DND-41 (cell line): ENCODE measurements around the gene PCDHGB2.
"Not testable (repeated sequence)": the region's sequence is repeated elsewhere in the genome, so short reads cannot be mapped to it uniquely, and the experiment has no call there.

Source experiments
- ATAC-seq: fragments of 200-7000 bp; cut with Tn5 transposase; 3 replicates; pipeline ENCODE4 v1.9.1; 2021; ENCODE audit warnings: low read depth; ENCODE audit not compliant: insufficient read depth
- DNase-seq: peaks from one replicate; pipeline ENCODE4 v3.0.0-alpha.2; 2020
- H2AFZ ChIP-seq: 2 replicates; pipeline ENCODE4 v1.6.0; 2012; ENCODE audit warnings: low read depth, low read length
- H3K27ac ChIP-seq: 2 replicates; pipeline ENCODE4 v1.5.1; 2012; ENCODE audit warnings: low read length, inconsistent platforms
- H3K27me3 ChIP-seq: fragments of 200-600 bp; sonication (generic); 2 replicates; pipeline ENCODE4 v1.6.0; 2012; ENCODE audit warnings: low read length, mild to moderate bottlenecking, inconsistent platforms; ENCODE audit not compliant: insufficient read depth, poor library complexity
- H3K36me3 ChIP-seq: 2 replicates; pipeline ENCODE4 v1.5.1; 2012; ENCODE audit warnings: low read length, inconsistent platforms; ENCODE audit not compliant: insufficient read depth
- H3K4me1 ChIP-seq: 2 replicates; pipeline ENCODE4 v1.5.1; 2012; ENCODE audit warnings: mild to moderate bottlenecking, low read length; ENCODE audit not compliant: insufficient read depth
- H3K4me2 ChIP-seq: 2 replicates; pipeline ENCODE4 v1.6.0; 2012; ENCODE audit warnings: mild to moderate bottlenecking, moderate library complexity, low read length, inconsistent platforms; ENCODE audit not compliant: insufficient read depth
- H3K4me3 ChIP-seq, 2 experiments: fragments of 200-600 bp in 1 of 2; shearing (Covaris generic) in 1 of 2; 2 replicates each; pipeline ENCODE4 v1.5.1; 2012 to 2016; ENCODE audit warnings: inconsistent platforms in 2 of 2, low read length in 2 of 2, mild to moderate bottlenecking in 2 of 2, low read depth in 1 of 2, moderate library complexity in 1 of 2
- H3K79me2 ChIP-seq: 2 replicates; pipeline ENCODE4 v1.6.0; 2012; ENCODE audit warnings: low read length, inconsistent platforms; ENCODE audit not compliant: insufficient read depth
- H3K9ac ChIP-seq: 2 replicates; pipeline ENCODE4 v1.6.0; 2012; ENCODE audit warnings: low read depth, mild to moderate bottlenecking, inconsistent platforms, low read length, moderate library complexity
- H3K9me3 ChIP-seq: 2 replicates; pipeline ENCODE4 v1.5.1; 2012; ENCODE audit warnings: low read length, moderate library complexity, mild to moderate bottlenecking, inconsistent platforms; ENCODE audit not compliant: insufficient read depth, severe bottlenecking
- H4K20me1 ChIP-seq: 2 replicates; pipeline ENCODE4 v1.6.0; 2012; ENCODE audit warnings: low read length; ENCODE audit not compliant: insufficient read depth
- CTCF ChIP-seq: IDR thresholded peaks from 2 replicates; pipeline ENCODE4 v1.5.1; 2012; ENCODE audit warnings: borderline replicate concordance, low read length, moderate library complexity, mild to moderate bottlenecking; ENCODE audit not compliant: poor library complexity, severe bottlenecking; ENCODE audit errors: extremely low read depth
- EZH2 ChIP-seq: IDR thresholded peaks from 3 replicates; pipeline ENCODE4 v1.6.1; 2012; ENCODE audit warnings: borderline replicate concordance, low read depth, mild to moderate bottlenecking, moderate library complexity, low read length, inconsistent platforms; ENCODE audit not compliant: severe bottlenecking

The PCDHGB2 gene

GRCh38 chr5:141384471-141385267 lies 24.9 kb downstream of the PCDHGB2 start:
- Histone ChIP-seq H3K9me3 (no peaks in the 10 kb centered on the region), H3K79me2 (no peaks in the 10 kb centered on the region), H4K20me1 (no peaks in the 10 kb centered on the region), H3K4me1 (no peaks in the 10 kb centered on the region), H2AFZ (no peak overlapping the region), H3K4me3 (no peak overlapping the region), H3K9ac (no peak overlapping the region), H3K36me3 (no peaks in the 10 kb centered on the region), H3K4me2 (no peak overlapping the region), H3K27me3 (no peaks in the 10 kb centered on the region), H3K27ac (no peak overlapping the region)
- ATAC-seq (no peak), DNase-seq (no peak)
- TF ChIP-seq EZH2: no peak
- TF ChIP-seq CTCF: no peak

GRCh38 chr5:141387557-141388311 lies 27.9 kb downstream of the PCDHGB2 start, which contains the start of gene PCDHGB4:
Gene PCDHGB4, plus strand, starts transcription at chr5:141387698. Its CDS starts 187 bp downstream, at chr5:141387885.
- H3K4me2 ChIP-seq, H2AFZ ChIP-seq, H3K36me3 ChIP-seq, H3K27me3 ChIP-seq, H3K79me2 ChIP-seq, H4K20me1 ChIP-seq, H3K4me1 ChIP-seq, H3K27ac ChIP-seq, H3K9me3 ChIP-seq, H3K9ac ChIP-seq, ATAC-seq, DNase-seq, H3K4me3 ChIP-seq: not testable (repeated sequence)

GRCh38 chr5:141388661-141389060 lies 28.9 kb downstream of the PCDHGB2 start:
- H3K27me3 ChIP-seq: no peaks in the 10 kb centered on the region
- no peaks in the 10 kb centered on the region for H3K9me3 ChIP-seq
- H3K27ac ChIP-seq: no peak overlapping the region
- H3K36me3 ChIP-seq: no peaks in the 10 kb centered on the region
- no peaks in the 10 kb centered on the region for H4K20me1 ChIP-seq
- no peak overlapping the region for H2AFZ ChIP-seq
- no peak overlapping the region for H3K9ac ChIP-seq
- no peak for TF ChIP-seq CTCF
- no peak for TF ChIP-seq EZH2
- DNase-seq: no peak
- H3K4me2 ChIP-seq: no peak overlapping the region
- no peaks in the 10 kb centered on the region for H3K79me2 ChIP-seq
- no peaks in the 10 kb centered on the region for H3K4me1 ChIP-seq
- no peak for ATAC-seq
- H3K4me3 ChIP-seq: no peak overlapping the region
